Mucosa of rectum (tissue), 2 donors: Measurements from ENCODE around the gene NNT.

Experiments used
- H3K27ac ChIP-seq, 2 donors: one replicate each; pipeline ENCODE4 v1.7.0; 2013; ENCODE audit warnings: inconsistent platforms in 2 of 2, low read depth in 2 of 2, low read length in 2 of 2
- H3K27me3 ChIP-seq, 2 donors: one replicate each; pipeline ENCODE4 v1.7.0; 2013; ENCODE audit warnings: low read length in 2 of 2; ENCODE audit not compliant: control insufficient read depth in 2 of 2, insufficient read depth in 2 of 2
- H3K36me3 ChIP-seq, 2 donors: one replicate each; pipeline ENCODE4 v1.7.0; 2013; ENCODE audit warnings: low read length in 2 of 2; ENCODE audit not compliant: control insufficient read depth in 2 of 2, insufficient read depth in 2 of 2
- H3K4me1 ChIP-seq, 2 donors: one replicate each; pipeline ENCODE4 v1.7.0; 2013; ENCODE audit warnings: low read length in 2 of 2, mild to moderate bottlenecking in 1 of 2; ENCODE audit not compliant: control insufficient read depth in 2 of 2, insufficient read depth in 2 of 2
- H3K4me3 ChIP-seq, 2 donors: one replicate each; pipeline ENCODE4 v1.7.0; 2013; ENCODE audit warnings: low read length in 2 of 2
- H3K9ac ChIP-seq, 2 donors: one replicate each; pipeline ENCODE4 v1.7.0; 2013; ENCODE audit warnings: low read length in 2 of 2, low read depth in 1 of 2, mild to moderate bottlenecking in 1 of 2
- H3K9me3 ChIP-seq, 2 donors: one replicate each; pipeline ENCODE4 v1.7.0; 2013; ENCODE audit warnings: low read length in 2 of 2; ENCODE audit not compliant: control insufficient read depth in 2 of 2
- donor health status: healthy.
- donor health status: Normal muscosa, but diverticular disease.

NNT gene

GRCh38 chr5:43620944-43621505, 18.0 kb downstream of the NNT start:
- Histone ChIP-seq H3K9ac (no peak overlapping the region), H3K4me1 (no peaks in the 10 kb centered on the region), H3K9me3 (no peaks in the 10 kb centered on the region), H3K27me3 (no peaks in the 10 kb centered on the region), H3K36me3 (peaks cover 16 to 18% of the 10 kb centered on the region in 2 donors), H3K4me3 (no peak overlapping the region), H3K27ac (no peak overlapping the region)

DNA sequence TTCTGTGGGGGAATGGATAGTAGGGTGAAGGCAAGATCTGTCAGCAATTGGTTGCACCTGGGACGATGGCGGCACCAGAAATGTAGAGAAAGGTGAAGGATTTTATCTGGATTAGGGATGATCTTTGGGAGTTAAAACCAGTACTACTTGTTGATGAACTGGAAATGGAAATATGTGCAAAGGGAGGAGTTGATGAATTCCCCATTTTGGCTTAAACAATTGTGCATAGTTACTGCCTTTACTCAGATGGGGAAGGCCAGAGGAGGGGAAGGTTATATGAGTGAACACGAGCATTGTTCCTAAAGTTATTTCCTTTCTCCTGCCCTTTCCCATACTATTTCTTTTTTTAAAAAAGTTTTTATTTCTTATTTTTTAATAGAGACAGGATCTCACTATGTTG, 19.1 kb downstream of the NNT start:
- no peak overlapping the region for H3K9ac ChIP-seq
- no peak overlapping the region for H3K4me3 ChIP-seq
- no peaks in the 10 kb centered on the region for H3K9me3 ChIP-seq
- no peak overlapping the region for H3K27ac ChIP-seq
- peaks cover 12 to 13% of the 10 kb centered on the region in 2 donors for H3K36me3 ChIP-seq
- H3K4me1 ChIP-seq = no peaks in the 10 kb centered on the region
- no peaks in the 10 kb centered on the region for H3K27me3 ChIP-seq

DNA sequence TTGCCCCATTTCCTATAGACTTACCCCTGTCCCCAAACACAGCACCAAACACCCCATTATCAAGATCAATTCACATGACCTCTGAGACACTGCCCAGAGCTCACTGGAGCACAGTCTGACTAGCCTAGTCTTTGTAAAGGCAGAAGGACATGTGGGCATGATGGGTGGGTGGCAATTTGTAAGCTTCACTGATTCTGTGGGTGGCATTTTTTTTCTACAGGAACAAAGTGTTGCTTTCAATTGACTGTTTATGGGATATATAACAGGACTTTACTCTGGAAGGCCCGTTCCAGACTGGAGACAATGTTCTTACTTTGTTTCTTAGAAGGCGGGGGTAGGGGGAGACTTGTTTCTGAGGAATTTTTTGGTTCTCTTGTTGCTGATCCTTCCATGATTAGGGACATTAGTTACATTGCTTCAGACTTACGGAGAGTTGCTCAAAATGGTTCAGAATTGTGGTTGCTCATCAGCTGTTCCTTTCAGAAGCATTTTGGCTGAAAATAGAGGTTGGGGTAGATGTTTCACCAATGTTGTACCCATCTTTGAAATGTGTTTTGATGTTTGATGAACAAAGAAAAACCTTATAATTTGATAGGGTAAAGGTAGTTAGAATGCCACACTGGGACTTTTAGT, 20.2 kb downstream of the NNT start:
- Histone ChIP-seq H3K27me3 (no peaks in the 10 kb centered on the region), H3K9ac (no peak overlapping the region), H3K4me3 (no peak overlapping the region), H3K36me3 (peaks cover 11 to 14% of the 10 kb centered on the region in 2 donors), H3K4me1 (no peaks in the 10 kb centered on the region), H3K9me3 (no peaks in the 10 kb centered on the region), H3K27ac (no peak overlapping the region)

GRCh38 chr5:43627028-43627427, 24.0 kb downstream of the NNT start:
- Histone ChIP-seq H3K9me3 (no peaks in the 10 kb centered on the region), H3K27me3 (no peaks in the 10 kb centered on the region), H3K27ac (no peak overlapping the region), H3K4me3 (no peak overlapping the region), H3K36me3 (peaks cover 4 to 15% of the 10 kb centered on the region in 2 donors), H3K9ac (no peak overlapping the region), H3K4me1 (no peaks in the 10 kb centered on the region)

- Histone ChIP-seq H3K4me1 (no peaks in the 10 kb centered on the region), H3K36me3 (peaks cover 13 to 32% of the 10 kb centered on the region in 2 donors), H3K27ac (no peak overlapping the region), H3K9ac (no peak overlapping the region), H3K27me3 (no peaks in the 10 kb centered on the region), H3K9me3 (no peaks in the 10 kb centered on the region), H3K4me3 (no peak overlapping the region)
Observed at GRCh38 chr5:43631182-43631910, 28.4 kb downstream of the NNT start.

DNA sequence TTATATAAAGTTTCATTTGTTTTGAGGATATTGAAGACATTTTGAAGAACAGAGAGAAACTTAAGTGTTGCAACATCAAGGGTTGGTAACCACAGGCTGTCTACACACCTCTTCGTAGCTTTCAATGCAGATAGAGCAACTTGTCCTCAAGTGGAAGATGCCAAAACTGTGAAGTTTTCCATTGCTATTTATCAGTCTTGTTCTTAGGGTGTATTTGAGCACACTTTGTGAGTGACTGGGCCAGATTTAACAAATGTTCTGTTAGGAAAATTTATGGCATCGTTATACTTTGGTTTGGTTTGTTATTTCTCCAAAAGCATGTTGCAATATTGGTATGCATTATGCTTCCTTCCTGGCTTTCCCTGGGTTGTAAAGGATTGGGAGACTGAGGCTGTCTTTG, 31.6 kb downstream of the NNT start:
- Histone ChIP-seq H3K4me1 (no peaks in the 10 kb centered on the region), H3K27ac (no peak overlapping the region), H3K36me3 (peaks cover 9 to 22% of the 10 kb centered on the region in 2 donors), H3K9ac (no peak overlapping the region), H3K27me3 (no peaks in the 10 kb centered on the region), H3K4me3 (no peak overlapping the region), H3K9me3 (no peaks in the 10 kb centered on the region)

DNA sequence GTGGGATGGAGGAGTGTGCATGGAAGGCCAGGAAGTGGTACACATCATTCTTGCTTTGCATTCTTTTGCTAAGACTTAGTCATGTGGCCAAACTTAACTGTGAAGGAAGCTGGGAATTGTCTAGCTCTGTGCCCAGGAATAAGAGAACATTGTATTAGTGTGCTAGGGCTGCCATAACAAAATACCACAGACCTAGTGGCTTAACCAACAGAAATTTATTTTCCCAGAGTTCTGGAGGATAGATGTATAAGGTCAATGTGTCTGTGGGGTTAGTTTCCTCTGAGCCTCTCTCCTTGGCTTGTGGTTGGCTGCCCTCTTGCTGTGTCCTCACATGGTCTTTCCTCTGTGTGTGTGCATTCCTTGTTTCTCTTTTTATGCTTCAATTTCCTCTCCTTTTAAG, 32.4 kb downstream of the NNT start:
- no peak overlapping the region for H3K9ac ChIP-seq
- no peaks in the 10 kb centered on the region for H3K27me3 ChIP-seq
- no peaks in the 10 kb centered on the region for H3K9me3 ChIP-seq
- no peaks in the 10 kb centered on the region for H3K4me1 ChIP-seq
- H3K27ac ChIP-seq = no peak overlapping the region
- no peak overlapping the region for H3K4me3 ChIP-seq
- H3K36me3 ChIP-seq = peaks cover 9 to 22% of the 10 kb centered on the region in 2 donors

DNA sequence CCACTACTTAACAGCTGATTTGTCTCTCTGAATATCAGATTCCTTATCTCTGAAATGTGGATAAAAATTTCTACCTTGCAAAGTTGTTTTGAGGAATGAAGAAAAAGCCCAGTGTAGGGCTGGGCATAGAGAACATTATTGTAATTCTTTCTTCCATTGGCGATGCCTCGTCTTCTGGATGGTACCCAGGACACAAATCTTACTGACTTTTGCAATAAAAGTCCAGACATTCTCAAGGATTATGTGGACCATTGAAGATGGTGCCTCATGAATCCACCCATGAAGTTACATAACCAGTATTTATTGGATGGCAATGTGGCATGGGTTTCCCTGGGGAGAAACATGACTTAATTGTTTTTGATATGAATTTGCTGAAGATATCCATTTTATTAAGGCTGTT, 33.1 kb downstream of the NNT start:
- Histone ChIP-seq H3K4me3 (no peak overlapping the region), H3K27ac (no peak overlapping the region), H3K9me3 (no peaks in the 10 kb centered on the region), H3K9ac (no peak overlapping the region), H3K27me3 (no peaks in the 10 kb centered on the region), H3K4me1 (no peaks in the 10 kb centered on the region), H3K36me3 (peaks cover 9 to 22% of the 10 kb centered on the region in 2 donors)

DNA sequence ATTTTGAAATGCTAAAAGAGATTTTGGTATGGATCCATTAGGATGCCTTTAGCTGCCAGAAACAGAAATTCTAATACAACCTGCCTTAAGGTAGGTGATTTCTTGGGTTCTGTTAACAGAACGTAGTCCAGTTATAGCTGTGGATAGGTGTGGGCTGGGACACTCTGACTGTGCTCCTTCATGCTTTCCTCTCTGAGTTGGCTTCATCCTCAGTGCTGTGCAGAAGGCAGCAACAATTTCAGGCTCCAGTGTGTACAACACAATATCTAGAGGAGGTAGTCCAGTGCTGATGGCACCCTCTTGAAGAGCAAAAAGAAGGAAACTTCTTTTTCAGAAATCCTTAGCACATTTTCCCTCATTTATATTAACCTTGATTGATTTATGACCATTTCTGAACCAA, 34.4 kb downstream of the NNT start:
- Histone ChIP-seq H3K4me3 (no peak overlapping the region), H3K27me3 (no peaks in the 10 kb centered on the region), H3K9me3 (no peaks in the 10 kb centered on the region), H3K9ac (no peak overlapping the region), H3K4me1 (no peaks in the 10 kb centered on the region), H3K36me3 (peaks cover 7 to 16% of the 10 kb centered on the region in 2 donors), H3K27ac (no peak overlapping the region)

- no peak overlapping the region for H3K9ac ChIP-seq
- H3K4me3 ChIP-seq = no peak overlapping the region
- no peak overlapping the region for H3K27ac ChIP-seq
- H3K27me3 ChIP-seq = no peaks in the 10 kb centered on the region
- H3K4me1 ChIP-seq = no peaks in the 10 kb centered on the region
- H3K9me3 ChIP-seq = no peaks in the 10 kb centered on the region
- peaks cover 3 to 12% of the 10 kb centered on the region in 2 donors for H3K36me3 ChIP-seq
Observed at GRCh38 chr5:43638107-43638506, 35.1 kb downstream of the NNT start.
